ENCODE results near the gene SNAPIN. TPM values are rescaled to one million over a fixed set of nuclear protein-coding genes. Genes with fewer than 3 reads are reported as not detected.
"Not testable (repeated sequence)": the region's sequence is repeated elsewhere in the genome, so short reads cannot be mapped to it uniquely, and the experiment has no call there.

SNAPIN gene
- total RNA-seq, 4 donors from 2014 or later = 64.0 to 127 (median 90.0) TPM

GRCh38 chr1:153670859-153671627 is 12.5 kb downstream of the SNAPIN start, which contains the start of gene ILF2:
Gene ILF2, minus strand, starts transcription at chr1:153670993. Its CDS starts 71 bp downstream, at chr1:153670922.
- Histone ChIP-seq H3K27ac (peak within 1 kb of the TSS; percentile 87 to 90 (median 89)), H3K9me3 (no peaks in the 10 kb centered on the region), H3K36me3 (peaks cover 0 to 33% of the 10 kb centered on the region in 2 donors), H3K4me1 (peaks cover 15 to 17% of the 10 kb centered on the region in 2 donors), H3K27me3 (no peaks in the 10 kb centered on the region), H3K4me3 (peak within 1 kb of the TSS; percentile 72 to 99 (median 86))
- peak; percentile 99 to 100 for ATAC-seq
- DNase-seq = peak; percentile 98 to 99
- TF ChIP-seq POLR2A (IDR thresholded peaks at IDR 0.05) (peak; percentile 97), CTCF (IDR thresholded peaks at IDR 0.05 in 4 of 5, conservative IDR thresholded peaks at IDR 0.05 in 1 of 5) (no peak)
- intact Hi-C loops (cut with DNase I; ENCODE audit: low total_unique reads) = loop anchor here (1.0 to 5.0 kb wide), 5 partner anchors 44 to 320 kb away; partner anchors contain the start of genes INTS3, RPS27, S100A13 and S100A2
- in situ Hi-C loops (cut with MboI; ENCODE audit: low sequenced_read_pairs in 4 of 4) = loop anchor here in 3 of 4 donors (10.0 to 25.0 kb wide), 4 partner anchors 74 to 316 kb away; partner anchors contain the start of genes JTB (in 2 of the 3), RAB13 (in 2 of the 3), RPS27 (in 2 of the 3) and CREB3L4 (in 1 of the 3)

- in situ Hi-C loops (cut with MboI; ENCODE audit: low sequenced_read_pairs in 4 of 4) (loop anchor here in 3 of 4 donors (10.0 to 25.0 kb wide), 4 partner anchors 73 to 316 kb away; partner anchors contain the start of genes JTB (in 2 of the 3), RAB13 (in 2 of the 3), RPS27 (in 2 of the 3) and CREB3L4 (in 1 of the 3)), intact Hi-C loops (cut with DNase I; ENCODE audit: low total_unique reads) (loop anchor here (1.0 to 5.0 kb wide), 5 partner anchors 44 to 319 kb away; partner anchors contain the start of genes INTS3, RPS27, S100A13 and S100A2)
- ATAC-seq, DNase-seq, H3K27me3 ChIP-seq, H3K9me3 ChIP-seq: not testable (repeated sequence)
- peak overlapping the region; percentile 80 to 87 (median 84) for H3K27ac ChIP-seq
- H3K36me3 ChIP-seq = peaks cover 0 to 25% of the 10 kb centered on the region in 2 donors
- H3K4me3 ChIP-seq = peak overlapping the region; percentile 54 to 99 (median 59)
- H3K4me1 ChIP-seq = peaks cover 15 to 17% of the 10 kb centered on the region in 2 donors
Measured at GRCh38 chr1:153671628-153672353, 13.3 kb downstream of the SNAPIN start.

- H3K9me3 ChIP-seq = no peaks in the 10 kb centered on the region
- TF ChIP-seq POLR2A (IDR thresholded peaks at IDR 0.05) = no peak
- TF ChIP-seq CTCF (IDR thresholded peaks at IDR 0.05 in 4 of 5, conservative IDR thresholded peaks at IDR 0.05 in 1 of 5) = no peak
Measured at GRCh38 chr1:153673511-153673910, 15.0 kb downstream of the SNAPIN start.

GRCh38 chr1:153677718-153678518 is 19.4 kb downstream of the SNAPIN start:
- Histone ChIP-seq H3K27me3 (peaks cover 20 to 27% (median 22%) of the 10 kb centered on the region in 3 donors), H3K4me3 (peak overlapping the region; percentile 45 to 70 (median 59)), H3K36me3 (no peaks in the 10 kb centered on the region), H3K4me1 (peaks cover 9 to 16% of the 10 kb centered on the region in 2 donors), H3K27ac (peak overlapping the region; percentile 16 to 57 (median 52)), H3K9me3 (no peaks in the 10 kb centered on the region)
- peak; percentile 82 to 93 (median 84) for TF ChIP-seq CTCF (IDR thresholded peaks at IDR 0.05 in 4 of 5, conservative IDR thresholded peaks at IDR 0.05 in 1 of 5)
- no peak for TF ChIP-seq POLR2A (IDR thresholded peaks at IDR 0.05)
- DNase-seq (peak in 1 of 2 donors; percentile 22), ATAC-seq (peak; percentile 58 to 73)
- intact Hi-C loops (cut with DNase I; ENCODE audit: low total_unique reads) (loop anchor here (1.0 to 2.0 kb wide), 2 partner anchors 71 to 95 kb away; no protein-coding TSS in a partner anchor), in situ Hi-C loops (cut with MboI; ENCODE audit: low sequenced_read_pairs in 4 of 4) (loop anchor here (5.0 to 25.0 kb wide), 5 partner anchors 67 to 309 kb away; partner anchors contain the start of genes CREB3L4 (in 1 of the 4), JTB (in 1 of the 4), RAB13 (in 1 of the 4) and RPS27 (in 1 of the 4))

More at GRCh38 chr1:153673511-153673910, 15.0 kb downstream of the SNAPIN start:
- intact Hi-C loops (cut with DNase I; ENCODE audit: low total_unique reads) = loop anchor here (5.0 kb wide), 3 partner anchors 54 to 161 kb away; partner anchors contain the start of genes INTS3 and S100A2
- ATAC-seq (no peak), DNase-seq (no peak)
- Histone ChIP-seq H3K4me1 (peaks cover 24 to 29% of the 10 kb centered on the region in 2 donors), H3K27ac (no peak overlapping the region), H3K4me3 (no peak overlapping the region), H3K36me3 (peaks cover 0 to 8% of the 10 kb centered on the region in 2 donors), H3K27me3 (peaks cover 6 to 7% (median 7%) of the 10 kb centered on the region in 3 donors)
- in situ Hi-C loops (cut with MboI; ENCODE audit: low sequenced_read_pairs in 4 of 4) = loop anchor here in 3 of 4 donors (10.0 to 25.0 kb wide), 4 partner anchors 71 to 314 kb away; partner anchors contain the start of genes JTB (in 2 of the 3), RAB13 (in 2 of the 3), RPS27 (in 2 of the 3) and CREB3L4 (in 1 of the 3)

All from gastrocnemius medialis (tissue), 4 donors.